ENCODE measurements around the gene TM2D1. TPM values are rescaled to one million over a fixed set of nuclear protein-coding genes. Genes with fewer than 3 reads are reported as not detected.

The TM2D1 gene
- total and polyA plus RNA-seq, 10 of the 15 experiments (the other 5 are each of a cell fraction or from before 2014, with no cell fraction given) = 21.0 to 46.6 (median 36.7) TPM

- TF ChIP-seq BCL3 (IDR thresholded peaks at IDR 0.05; ENCODE audit: borderline replicate concordance, insufficient read depth, low read depth, low read length, poor library complexity, severe bottlenecking) (no peak), RAD21 (IDR thresholded peaks at IDR 0.05; ENCODE audit: insufficient read depth, low read depth, low read length) (no peak), SMAD1 (IDR thresholded peaks at IDR 0.05; ENCODE audit: low read depth, partially characterized antibody) (no peak)
Observed at GRCh38 chr1:61752921-61753389, 28.0 kb upstream of the TM2D1 start (continued).

GRCh38 chr1:61749574-61749973 is 24.6 kb upstream of the TM2D1 start:
- BruUV-seq (replicated peaks) = no TSS peak
- Histone ChIP-seq H3K27me3 (replicated peaks in 1 of 2; ENCODE audit: control insufficient read depth in 2 of 2, insufficient read depth in 2 of 2, low read length in 1 of 2) (no peaks in the 10 kb centered on the region), H4K20me1 (ENCODE audit: control insufficient read depth, insufficient read depth) (no peaks in the 10 kb centered on the region), H3K4me2 (ENCODE audit: control insufficient read depth, insufficient read depth) (no peak overlapping the region), H2AFZ (ENCODE audit: control insufficient read depth, low read depth, low read length) (no peak overlapping the region), H3K27ac (ENCODE audit: control insufficient read depth, insufficient read depth) (no peak overlapping the region), H3K9ac (ENCODE audit: control insufficient read depth, insufficient read depth, low read length) (no peak overlapping the region), H3K79me2 (ENCODE audit: control insufficient read depth, insufficient read depth, low read length) (no peaks in the 10 kb centered on the region), H3K36me3 (ENCODE audit: control insufficient read depth in 2 of 2, insufficient read depth in 2 of 2, low read length in 1 of 2) (no peaks in the 10 kb centered on the region), H3K9me3 (replicated peaks; ENCODE audit: control insufficient read depth, insufficient read depth, low read length) (no peaks in the 10 kb centered on the region), H3K4me1 (ENCODE audit: control insufficient read depth, insufficient read depth, low read length) (no peaks in the 10 kb centered on the region), H3K4me3 (no peak overlapping the region)
- ATAC-seq = no peak
- 100% methylated on average over 2 of the region's 2 CpGs for WGBS (ENCODE audit: insufficient coverage, insufficient replicate concordance, low lambda C conversion rate, missing lambda C conversion rate)
- ChIA-PET POLR2A (no interaction called here), RAD21 (ENCODE audit: unreplicated experiment) (no interaction called here), CTCF (no interaction called here), SMC1A (ENCODE audit: uncharacterized antibody, unreplicated experiment) (interaction anchor here (1.0 to 1.1 kb wide), 2 partner anchors 45 to 57 kb away, joined by 3 to 4 read pairs; no protein-coding TSS in a partner anchor)
- DNase-seq (ENCODE audit: low read depth, low spot score) = no peak
- intact Hi-C loops (cut with micrococcal nuclease; ENCODE audit: unreplicated experiment) (no loop called here), in situ Hi-C loops (cut with MboI) (no loop called here)
- no peak for FAIRE-seq
- TF ChIP-seq JUND (IDR thresholded peaks at IDR 0.05; ENCODE audit: low read depth, low read length) = no peak
- TF ChIP-seq SIN3A (IDR thresholded peaks at IDR 0.05; ENCODE audit: low read depth, low read length) = no peak
- TF ChIP-seq RELA (IDR thresholded peaks at IDR 0.05; ENCODE audit: borderline replicate concordance, partially characterized antibody) = no peak
- TF ChIP-seq KLF5 (IDR thresholded peaks at IDR 0.05; ENCODE audit: partially characterized antibody) = no peak
- no peak for TF ChIP-seq IRF5 (IDR thresholded peaks at IDR 0.05; ENCODE audit: borderline replicate concordance)
- TF ChIP-seq REST (IDR thresholded peaks at IDR 0.05; ENCODE audit: low read depth, low read length) = no peak
- TF ChIP-seq ZBTB4 (CRISPR knock-in tag; IDR thresholded peaks at IDR 0.05) = no peak
- no peak for TF ChIP-seq SP1 (IDR thresholded peaks at IDR 0.05; ENCODE audit: low read depth, low read length)

All from GM12878 (cell line).